SK-N-SH treated with all-trans-retinoic acid at 6 μM for 48 hours (cell line): Measurements from ENCODE around the gene GRIK4.

Source experiments
- ARNTL ChIP-seq: fragments of 450-650 bp; formaldehyde crosslinking; IDR thresholded peaks from 2 replicates; pipeline ENCODE4 v1.5.0; 2020; ENCODE audit warnings: low read depth, mild to moderate bottlenecking, moderate library complexity, borderline replicate concordance
- BACH2 ChIP-seq: fragments of 250-450 bp; sonication (Bioruptor Pico); IDR thresholded peaks from 2 replicates; pipeline ENCODE4 v1.9.0; 2021; ENCODE audit warnings: mild to moderate bottlenecking, borderline replicate concordance
- CSDC2 ChIP-seq: fragments of 250-450 bp; sonication (Bioruptor Pico); IDR thresholded peaks from 2 replicates; pipeline ENCODE4 v1.5.0; 2020; ENCODE audit warnings: mild to moderate bottlenecking, moderate library complexity
- ISL1 ChIP-seq: fragments of 250-450 bp; sonication (Bioruptor Pico); IDR thresholded peaks from 2 replicates; pipeline ENCODE4 v2.1.2; 2022; ENCODE audit warnings: mild to moderate bottlenecking, moderate library complexity
- RARB ChIP-seq: fragments of 250-450 bp; sonication (Bioruptor Pico); IDR thresholded peaks from 2 replicates; pipeline ENCODE4 v1.8.0; 2021; ENCODE audit warnings: mild to moderate bottlenecking, moderate library complexity
- TSHZ2 ChIP-seq: fragments of 250-450 bp; sonication (Bioruptor Pico); IDR thresholded peaks from 2 replicates; pipeline ENCODE4 v1.5.0; 2020; ENCODE audit warnings: mild to moderate bottlenecking, moderate library complexity
- TF ChIP-seq, protein P1 (sequence below): fragments of 250-450 bp; sonication (Bioruptor Pico); IDR thresholded peaks from 2 replicates; pipeline ENCODE4 v1.5.1; 2021; ENCODE audit warnings: mild to moderate bottlenecking, moderate library complexity

- TF ChIP-seq BACH2 (CRISPR knock-in tag) (no peak), ISL1 (CRISPR knock-in tag) (no peak), RARB (no peak), TSHZ2 (CRISPR knock-in tag) (no peak), ARNTL (CRISPR knock-in tag) (no peak), CSDC2 (CRISPR knock-in tag) (no peak)
- TF ChIP-seq, protein P1, sequence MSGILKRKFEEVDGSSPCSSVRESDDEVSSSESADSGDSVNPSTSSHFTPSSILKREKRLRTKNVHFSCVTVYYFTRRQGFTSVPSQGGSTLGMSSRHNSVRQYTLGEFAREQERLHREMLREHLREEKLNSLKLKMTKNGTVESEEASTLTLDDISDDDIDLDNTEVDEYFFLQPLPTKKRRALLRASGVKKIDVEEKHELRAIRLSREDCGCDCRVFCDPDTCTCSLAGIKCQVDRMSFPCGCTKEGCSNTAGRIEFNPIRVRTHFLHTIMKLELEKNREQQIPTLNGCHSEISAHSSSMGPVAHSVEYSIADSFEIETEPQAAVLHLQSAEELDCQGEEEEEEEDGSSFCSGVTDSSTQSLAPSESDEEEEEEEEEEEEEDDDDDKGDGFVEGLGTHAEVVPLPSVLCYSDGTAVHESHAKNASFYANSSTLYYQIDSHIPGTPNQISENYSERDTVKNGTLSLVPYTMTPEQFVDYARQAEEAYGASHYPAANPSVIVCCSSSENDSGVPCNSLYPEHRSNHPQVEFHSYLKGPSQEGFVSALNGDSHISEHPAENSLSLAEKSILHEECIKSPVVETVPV: no peak
Measured at GRCh38 chr11:120537996-120538395, 26.4 kb downstream of the GRIK4 start.
